MCF 10A (cell line): ENCODE results near the gene EEF1A2. TPM values are rescaled to one million over a fixed set of nuclear protein-coding genes. Genes with fewer than 3 reads are reported as not detected.
"Not testable (repeated sequence)": the region's sequence is repeated elsewhere in the genome, so short reads cannot be mapped to it uniquely, and the experiment has no call there.

ENCODE experiments used
- BruUV-seq: library from RNA; stranded (reverse); fragments of 400-500 nt; replicated peaks from 2 replicates; lab custom pipeline; 2021; lab: Mats Ljungman, UMichigan
- CTCF ChIA-PET: fragments of 300-600 bp; sonication (Branson Sonifier 250); formaldehyde crosslinking; extraction: SDS; loops from one replicate; lab custom pipeline; 2021; ENCODE audit warnings: antibody characterized with exemption, inconsistent platforms; lab: Yijun Ruan, JAX
- POLR2A ChIA-PET: fragments of 300-600, 350-650 bp; sonication (Branson Sonifier 250); formaldehyde crosslinking; extraction: SDS; loops from one replicate; lab custom pipeline; 2020; ENCODE audit warnings: antibody characterized with exemption, inconsistent platforms; lab: Yijun Ruan, JAX
- DNase-seq: peaks from one replicate; pipeline ENCODE4 v3.0.0-alpha.2; 2018; ENCODE audit not compliant: unreplicated experiment
- H3K27ac Mint-ChIP-seq: one replicate; pipeline ENCODE4 v1.8.0; 2022; ENCODE audit warnings: mild to moderate bottlenecking, low read depth, mixed read lengths; ENCODE audit not compliant: unreplicated experiment
- H3K27me3 Mint-ChIP-seq: one replicate; pipeline ENCODE4 v1.8.0; 2022; ENCODE audit warnings: mixed read lengths; ENCODE audit not compliant: insufficient read depth, unreplicated experiment
- H3K36me3 Mint-ChIP-seq: one replicate; pipeline ENCODE4 v1.8.0; 2022; ENCODE audit warnings: mild to moderate bottlenecking, moderate library complexity, mixed read lengths; ENCODE audit not compliant: insufficient read depth, unreplicated experiment
- H3K4me1 Mint-ChIP-seq: one replicate; pipeline ENCODE4 v1.8.0; 2022; ENCODE audit warnings: mixed read lengths; ENCODE audit not compliant: insufficient read depth, unreplicated experiment
- H3K4me3 Mint-ChIP-seq: one replicate; pipeline ENCODE4 v1.8.0; 2022; ENCODE audit warnings: mild to moderate bottlenecking, moderate library complexity, mixed read lengths; ENCODE audit not compliant: unreplicated experiment
- H3K9me3 Mint-ChIP-seq: one replicate; pipeline ENCODE4 v1.8.0; 2022; ENCODE audit warnings: mixed read lengths; ENCODE audit not compliant: unreplicated experiment
- intact Hi-C: fragments of 100-400 bp; cut with micrococcal nuclease; formaldehyde crosslinking; loops from 2 replicates; pipeline ENCODE4 v1.14.1; 2022
- total RNA-seq: library from RNA; stranded (reverse); gene quantifications from 2 replicates; pipeline ENCODE4 v1.2.3, GENCODE V29; 2022
- TF ChIP-seq, protein P1 (sequence below): fragments of 200-600 bp; IDR thresholded peaks from one replicate; pipeline ENCODE4 v1.8.0; 2022; ENCODE audit warnings: antibody characterized with exemption, mild to moderate bottlenecking; ENCODE audit not compliant: unreplicated experiment

Gene EEF1A2
- total RNA-seq, 1 experiment from 2014 or later, result 3.3 TPM

DNA sequence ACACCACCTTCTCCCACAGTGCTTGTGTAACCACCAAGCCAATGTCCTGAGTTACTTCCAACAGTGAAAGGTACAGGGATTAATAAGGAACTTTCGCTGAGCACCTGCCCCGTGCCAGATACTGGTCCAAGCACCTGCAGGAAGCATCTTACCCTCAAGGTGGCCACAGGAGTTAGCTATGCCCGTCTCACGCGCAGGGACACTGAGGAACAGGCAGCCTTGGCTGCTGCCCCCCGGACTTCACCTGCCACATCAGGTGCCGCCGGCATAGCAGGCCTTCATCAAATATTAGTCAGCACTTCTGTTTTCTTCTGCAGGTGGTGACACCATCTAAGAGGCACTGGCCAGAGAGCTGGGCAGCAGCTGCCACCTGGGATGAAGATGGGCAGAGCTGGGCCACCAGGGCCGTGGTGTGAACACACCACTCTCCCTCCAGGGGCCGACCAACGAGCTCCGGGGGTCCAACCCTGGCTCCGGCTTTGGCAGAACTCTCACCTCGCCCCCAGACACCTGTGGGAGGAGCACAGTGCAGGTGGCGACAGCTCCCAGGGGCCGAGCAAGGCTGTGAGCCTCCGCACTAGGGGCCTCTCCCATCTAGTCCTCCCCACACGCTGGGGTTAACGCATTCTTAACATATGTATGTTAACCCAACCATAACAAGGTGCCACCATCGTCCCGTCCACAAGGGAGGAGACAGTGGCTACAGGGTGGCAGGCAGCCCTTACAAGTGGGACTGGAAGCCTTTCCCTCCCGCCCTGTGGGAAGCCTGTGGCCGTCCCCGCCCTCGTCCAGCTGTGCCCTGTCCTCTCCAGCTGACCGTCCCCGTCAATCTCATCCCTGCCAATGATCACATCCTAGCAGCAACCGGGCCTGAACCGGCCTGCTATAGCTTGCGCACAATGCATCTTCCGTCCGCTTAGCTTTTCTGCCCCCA, 18.8 kb upstream of the EEF1A2 start:
- no peaks in the 10 kb centered on the region for H3K4me1 Mint-ChIP-seq
- H3K9me3 Mint-ChIP-seq, result no peaks in the 10 kb centered on the region
- H3K36me3 Mint-ChIP-seq, result peaks cover 11% of the 10 kb centered on the region
- no peak overlapping the region for H3K4me3 Mint-ChIP-seq
- CTCF ChIA-PET, result interaction anchor here (0.6 to 1.7 kb wide), 3 partner anchors 21 to 141 kb away, joined by 3 to 5 read pairs (median 3); no protein-coding TSS in a partner anchor
- DNase-seq, result no peak
- no TSS peak for BruUV-seq
- H3K27ac Mint-ChIP-seq, result no peak overlapping the region
- H3K27me3 Mint-ChIP-seq, result peaks cover 15% of the 10 kb centered on the region
- POLR2A ChIA-PET, result no interaction called here
- intact Hi-C loops, result no loop called here
- TF ChIP-seq, protein P1, sequence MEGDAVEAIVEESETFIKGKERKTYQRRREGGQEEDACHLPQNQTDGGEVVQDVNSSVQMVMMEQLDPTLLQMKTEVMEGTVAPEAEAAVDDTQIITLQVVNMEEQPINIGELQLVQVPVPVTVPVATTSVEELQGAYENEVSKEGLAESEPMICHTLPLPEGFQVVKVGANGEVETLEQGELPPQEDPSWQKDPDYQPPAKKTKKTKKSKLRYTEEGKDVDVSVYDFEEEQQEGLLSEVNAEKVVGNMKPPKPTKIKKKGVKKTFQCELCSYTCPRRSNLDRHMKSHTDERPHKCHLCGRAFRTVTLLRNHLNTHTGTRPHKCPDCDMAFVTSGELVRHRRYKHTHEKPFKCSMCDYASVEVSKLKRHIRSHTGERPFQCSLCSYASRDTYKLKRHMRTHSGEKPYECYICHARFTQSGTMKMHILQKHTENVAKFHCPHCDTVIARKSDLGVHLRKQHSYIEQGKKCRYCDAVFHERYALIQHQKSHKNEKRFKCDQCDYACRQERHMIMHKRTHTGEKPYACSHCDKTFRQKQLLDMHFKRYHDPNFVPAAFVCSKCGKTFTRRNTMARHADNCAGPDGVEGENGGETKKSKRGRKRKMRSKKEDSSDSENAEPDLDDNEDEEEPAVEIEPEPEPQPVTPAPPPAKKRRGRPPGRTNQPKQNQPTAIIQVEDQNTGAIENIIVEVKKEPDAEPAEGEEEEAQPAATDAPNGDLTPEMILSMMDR, result no peak

DNA sequence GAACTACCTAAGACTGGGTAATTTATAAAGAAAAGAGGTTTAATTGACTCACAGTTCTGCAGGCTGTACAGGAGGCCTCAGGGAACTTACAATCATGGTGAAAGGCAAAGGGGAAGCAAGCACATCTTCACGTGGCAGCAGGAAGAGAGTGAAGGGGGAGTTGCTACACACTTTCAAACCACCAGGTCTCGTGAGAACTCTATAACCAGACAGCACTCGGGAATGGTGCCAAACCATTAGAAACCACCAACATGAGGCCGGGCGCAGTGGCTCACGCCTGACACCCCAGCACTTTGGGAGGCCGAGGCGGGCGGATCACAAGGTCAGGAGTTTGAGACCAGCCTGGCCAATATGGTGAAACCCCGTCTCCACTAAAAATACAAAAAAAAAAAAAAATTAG, 15.6 kb upstream of the EEF1A2 start:
- BruUV-seq, intact Hi-C loops, CTCF ChIA-PET: not testable (repeated sequence)

DNA sequence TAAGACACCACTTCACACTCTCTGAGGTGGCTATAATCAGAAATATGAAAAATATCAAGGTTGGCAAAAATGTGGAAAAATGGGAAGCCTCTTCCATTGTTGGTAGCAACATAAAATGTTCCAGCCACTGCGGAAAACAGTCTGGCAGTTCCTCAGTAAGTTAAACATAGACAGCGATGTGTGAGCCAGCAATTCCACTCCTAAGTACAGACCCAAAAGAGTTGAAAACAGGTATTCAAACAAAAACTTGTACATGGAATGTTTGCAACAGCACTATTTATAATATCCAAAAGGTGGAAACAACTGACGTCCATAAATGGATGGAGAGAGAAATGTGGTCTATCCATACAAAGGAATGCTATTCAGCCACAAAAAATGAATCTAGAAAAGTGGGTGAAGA, 14.3 kb upstream of the EEF1A2 start:
- H3K27me3 Mint-ChIP-seq, result peaks cover 51% of the 10 kb centered on the region

More for the DNA sequence above, 15.6 kb upstream of the EEF1A2 start:
- H3K4me1 Mint-ChIP-seq, H3K27ac Mint-ChIP-seq, H3K36me3 Mint-ChIP-seq, POLR2A ChIA-PET, H3K9me3 Mint-ChIP-seq, H3K4me3 Mint-ChIP-seq, DNase-seq: not testable (repeated sequence)
- peaks cover 44% of the 10 kb centered on the region for H3K27me3 Mint-ChIP-seq

DNA sequence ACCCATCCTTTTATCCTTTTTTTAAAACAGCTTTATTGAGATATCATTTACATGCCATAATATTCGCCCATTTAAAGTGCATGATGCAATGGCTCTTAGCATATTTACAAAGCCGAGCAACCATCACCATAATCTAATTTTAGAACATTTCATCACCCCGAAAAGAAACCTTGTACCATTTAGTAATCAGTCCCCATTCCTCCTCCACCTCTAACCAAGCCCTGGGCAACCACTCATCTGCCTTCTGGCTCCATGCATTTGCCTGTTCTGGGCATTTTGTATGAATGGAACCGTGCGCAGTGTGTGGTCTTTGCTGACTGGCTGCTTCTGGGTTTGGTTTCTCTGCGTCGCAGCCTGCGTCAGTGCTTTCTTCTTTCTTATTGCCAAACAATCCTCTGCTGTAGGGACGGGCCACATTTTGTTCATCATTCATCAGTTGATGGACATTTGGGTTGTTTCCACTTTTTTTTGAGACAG, 10.2 kb upstream of the EEF1A2 start:
- intact Hi-C loops, result no loop called here
- Mint-ChIP-seq H3K4me3 (no peak overlapping the region), H3K4me1 (peaks cover 8% of the 10 kb centered on the region), H3K27ac (no peak overlapping the region), H3K27me3 (peaks cover 51% of the 10 kb centered on the region), H3K36me3 (no peaks in the 10 kb centered on the region), H3K9me3 (no peaks in the 10 kb centered on the region)
- TF ChIP-seq, protein P1, result no peak
- POLR2A ChIA-PET, result interaction anchor here (1.1 kb wide), 1 partner anchor 12 kb away, joined by 9 read pairs; the partner anchor contains the start of gene PPDPF
- no TSS peak for BruUV-seq
- no peak for DNase-seq
- CTCF ChIA-PET, result interaction anchor here (0.7 to 0.9 kb wide), 2 partner anchors 13 to 353 kb away, joined by 3 to 5 read pairs; no protein-coding TSS in a partner anchor

More for the DNA sequence above, 14.3 kb upstream of the EEF1A2 start:
- Mint-ChIP-seq H3K4me1 (peaks cover 8% of the 10 kb centered on the region), H3K36me3 (no peaks in the 10 kb centered on the region), H3K9me3 (no peaks in the 10 kb centered on the region), H3K27ac (no peak overlapping the region), H3K4me3 (no peak overlapping the region)
- BruUV-seq, result no TSS peak
- ChIA-PET CTCF (no interaction called here), POLR2A (no interaction called here)
- no peak for DNase-seq
- TF ChIP-seq, protein P1, result no peak
- intact Hi-C loops, result no loop called here
